Esophagus squamous epithelium (tissue), 5 donors: ENCODE measurements around the gene PML. TPM values are rescaled to one million over a fixed set of nuclear protein-coding genes. Genes with fewer than 3 reads are reported as not detected.
A peak's percentile ranks its signal among the peaks of the same experiment; 100 is the strongest.

ENCODE experiments used
- DNase-seq: peaks from one replicate; lab custom pipeline; 2025; lab: John Stamatoyannopoulos, UW
- H3K27ac ChIP-seq, 4 donors: fragments of 200-600 bp; sonication (generic); one replicate each; pipeline ENCODE4 v1.5.1; 2016 to 2019; ENCODE audit warnings: mild to moderate bottlenecking in 1 of 4
- H3K27me3 ChIP-seq, 4 donors: fragments of 200-600 bp; sonication (generic); 1 replicate in 3 of 4; 2 replicates in 1 of 4; pipeline versions ENCODE4 v1.5.1 to v1.6.0; 2017 to 2021; ENCODE audit warnings: antibody characterized with exemption in 1 of 4
- H3K36me3 ChIP-seq, 3 donors: fragments of 200-600 bp; sonication (generic); one replicate each; pipeline ENCODE4 v1.5.1; 2016 to 2019
- H3K4me1 ChIP-seq, 3 donors: fragments of 200-600 bp; sonication (generic); one replicate each; pipeline ENCODE4 v1.5.1; 2017 to 2019
- H3K4me3 ChIP-seq, 4 donors: fragments of 200-600 bp; sonication (generic); 1 replicate in 3 of 4; 2 replicates in 1 of 4; pipeline ENCODE4 v1.5.1; 2016 to 2019; ENCODE audit warnings: mild to moderate bottlenecking in 2 of 4, moderate library complexity in 1 of 4
- H3K9me3 ChIP-seq, 3 donors: fragments of 200-600 bp; sonication (generic); one replicate each; pipeline ENCODE4 v1.5.1; 2016 to 2019
- CTCF ChIP-seq, 6 experiments: fragments of 450-650 bp in 4 of 6; fragments of 200-600 bp in 2 of 6; sonication (generic) in 2 of 6; IDR thresholded peaks; one replicate each; pipeline ENCODE4 v1.5.1; 2016 to 2019; ENCODE audit warnings: antibody characterized with exemption in 6 of 6, mild to moderate bottlenecking in 4 of 6, moderate library complexity in 4 of 6
- POLR2A ChIP-seq, 4 donors: fragments of 450-650 bp; IDR thresholded peaks; one replicate each; pipeline ENCODE4 v1.6.1; 2017; ENCODE audit warnings: antibody characterized with exemption in 4 of 4, mild to moderate bottlenecking in 4 of 4, moderate library complexity in 3 of 4
- WGBS, 2 donors: methylation state at CpG; one replicate each; pipeline ENCODE4 v1.1.5; 2018; 5-methylcytosine and 5-hydroxymethylcytosine counted together
- intact Hi-C: fragments of 100-400 bp; cut with DNase I; formaldehyde crosslinking; loops from one replicate; pipeline ENCODE4 v1.15.0; 2022
- total RNA-seq, 4 donors: library from RNA; depleted of rRNA; stranded (reverse); fragments of >200 nt; gene quantifications; one replicate each; pipeline ENCODE4 v1.1.0, GENCODE V29; 2016
- donor health status: DM: yes; HTN: yes; CAD: no.

PML gene
- total RNA-seq, 4 donors from 2014 or later: 34.0 to 52.3 (median 44.5) TPM

GRCh38 chr15:74041311-74041756 is 46.8 kb downstream of the PML start:
- Histone ChIP-seq H3K27ac (peak overlapping the region; percentile 4 to 80 (median 56)), H3K27me3 (no peaks in the 10 kb centered on the region), H3K4me3 (no peak overlapping the region), H3K9me3 (no peaks in the 10 kb centered on the region), H3K4me1 (peaks cover 0 to 60% (median 20%) of the 10 kb centered on the region in 3 donors), H3K36me3 (peaks cover 0 to 63% (median 25%) of the 10 kb centered on the region in 3 donors)
- intact Hi-C loops: no loop called here
- 70 to 89% methylated on average over 10 of the region's 10 CpGs for WGBS, 2 donors
- DNase-seq: no peak
- TF ChIP-seq POLR2A (IDR thresholded peaks at IDR 0.05) (no peak), CTCF (IDR thresholded peaks at IDR 0.05) (no peak)

GRCh38 chr15:74041777-74042435 is 47.4 kb downstream of the PML start:
- H3K27ac ChIP-seq: no peak overlapping the region
- H3K36me3 ChIP-seq: peaks cover 0 to 57% (median 19%) of the 10 kb centered on the region in 3 donors
- 85 to 89% methylated on average over 6 of the region's 8 CpGs for WGBS, 2 donors
- no peak for DNase-seq
- H3K4me3 ChIP-seq: no peak overlapping the region
- H3K4me1 ChIP-seq: peaks cover 0 to 65% (median 20%) of the 10 kb centered on the region in 3 donors
- TF ChIP-seq POLR2A (IDR thresholded peaks at IDR 0.05) (no peak), CTCF (IDR thresholded peaks at IDR 0.05) (no peak)
- H3K27me3 ChIP-seq: no peaks in the 10 kb centered on the region
- H3K9me3 ChIP-seq: no peaks in the 10 kb centered on the region
- intact Hi-C loops: no loop called here

- Histone ChIP-seq H3K27ac (peak overlapping the region in 2 of 4 donors; percentile 33 to 85), H3K4me1 (peaks cover 0 to 74% (median 23%) of the 10 kb centered on the region in 3 donors), H3K36me3 (peaks cover 0 to 48% (median 13%) of the 10 kb centered on the region in 3 donors), H3K4me3 (no peak overlapping the region), H3K27me3 (no peaks in the 10 kb centered on the region), H3K9me3 (no peaks in the 10 kb centered on the region)
- 84% methylated on average over 7 of the region's 11 CpGs for WGBS, 2 donors
- intact Hi-C loops: no loop called here
- no peak for DNase-seq
- TF ChIP-seq POLR2A (IDR thresholded peaks at IDR 0.05): no peak
Measured at GRCh38 chr15:74042603-74043424, 48.3 kb downstream of the PML start.

- 64 to 80% methylated on average over 2 to 5 of the region's 7 CpGs for WGBS, 2 donors
- H3K9me3 ChIP-seq: no peaks in the 10 kb centered on the region
- peaks cover 0 to 78% (median 31%) of the 10 kb centered on the region in 3 donors for H3K4me1 ChIP-seq
- no peak for DNase-seq
- H3K27ac ChIP-seq: peak overlapping the region; percentile 25 to 85 (median 42)
- peaks cover 0 to 44% (median 10%) of the 10 kb centered on the region in 3 donors for H3K36me3 ChIP-seq
- H3K4me3 ChIP-seq: no peak overlapping the region
- no peak for TF ChIP-seq CTCF (IDR thresholded peaks at IDR 0.05)
- TF ChIP-seq POLR2A (IDR thresholded peaks at IDR 0.05): no peak
- intact Hi-C loops: no loop called here
- H3K27me3 ChIP-seq: no peaks in the 10 kb centered on the region
Measured at GRCh38 chr15:74043425-74044266, 49.1 kb downstream of the PML start.
